Suprapubic skin (tissue), 3 donors: Measurements from ENCODE around the gene KCNA5.

Source experiments
- CTCF ChIP-seq, 2 donors: fragments of 200-600 bp in 1 of 2; fragments of 450-650 bp in 1 of 2; sonication (generic) in 1 of 2; IDR thresholded peaks; one replicate each; pipeline ENCODE4 v1.5.1; 2016 to 2019; ENCODE audit warnings: antibody characterized with exemption in 2 of 2, mild to moderate bottlenecking in 1 of 2, moderate library complexity in 1 of 2
- EP300 ChIP-seq: sonication (generic); formaldehyde crosslinking; IDR thresholded peaks from one replicate; pipeline ENCODE4 v1.6.1; 2017; ENCODE audit warnings: antibody characterized with exemption
- POLR2A ChIP-seq, 2 donors: fragments of 450-650 bp; IDR thresholded peaks; one replicate each; pipeline ENCODE4 v1.6.1; 2017; ENCODE audit warnings: antibody characterized with exemption in 2 of 2, mild to moderate bottlenecking in 2 of 2, moderate library complexity in 2 of 2

DNA sequence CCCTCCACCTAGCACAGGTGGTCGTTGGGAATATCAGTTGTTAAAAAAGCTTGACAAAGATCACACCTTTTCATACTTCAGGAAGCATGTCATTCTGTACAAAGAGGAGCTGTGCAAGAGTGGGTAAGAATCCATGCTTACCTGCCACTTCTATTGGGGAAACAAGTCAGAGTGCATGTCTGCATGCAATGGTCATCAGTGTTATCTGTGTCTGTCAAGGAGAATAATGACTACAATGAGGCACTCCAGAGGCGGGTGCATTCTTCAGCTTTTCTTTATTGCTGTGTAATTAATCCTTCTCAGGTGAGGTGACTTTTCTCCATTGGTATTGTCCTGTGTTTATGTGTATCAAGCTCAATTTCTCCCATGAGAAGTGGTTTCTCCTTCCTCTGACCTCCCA lies 24.4 kb downstream of the KCNA5 start:
- no peak for TF ChIP-seq POLR2A (IDR thresholded peaks at IDR 0.05)
- TF ChIP-seq CTCF (IDR thresholded peaks at IDR 0.05), result no peak
- TF ChIP-seq EP300, result no peak
